GM15510 (cell line): ENCODE results near the gene RTP4.

Experiments used
- POLR2A ChIP-seq: IDR thresholded peaks from 3 replicates; pipeline ENCODE4 v1.6.1; 2011; ENCODE audit warnings: borderline replicate concordance; ENCODE audit not compliant: insufficient read length; ENCODE audit errors: extremely low read depth

Gene RTP4

GRCh38 chr3:187400756-187401155 is 32.6 kb downstream of the RTP4 start:
- TF ChIP-seq POLR2A, result no peak

- TF ChIP-seq POLR2A, result no peak
These were observed 33.7 kb downstream of the RTP4 start for GRCh38 chr3:187401856-187402255.

- TF ChIP-seq POLR2A, result no peak
These were observed 35.6 kb downstream of the RTP4 start for GRCh38 chr3:187403768-187404288.

- no peak for TF ChIP-seq POLR2A
These were observed 38.7 kb downstream of the RTP4 start for GRCh38 chr3:187406927-187407326.
